Activated CD4-positive, CD25-positive, alpha-beta regulatory T cell treated with anti-CD3 and anti-CD28 coated beads, Interleukin-2, amount 50 U/mL, for 24 hours (primary cell): ENCODE data around the gene MOB3B.

Experiments
- ATAC-seq, 2 donors: fragments of 150-1000 bp; cut with Tn5 transposase; one replicate each; pipeline ENCODE4 v1.10.0; 2021; ENCODE audit warnings: mild to moderate bottlenecking in 1 of 2, moderate library complexity in 1 of 2

MOB3B gene

DNA sequence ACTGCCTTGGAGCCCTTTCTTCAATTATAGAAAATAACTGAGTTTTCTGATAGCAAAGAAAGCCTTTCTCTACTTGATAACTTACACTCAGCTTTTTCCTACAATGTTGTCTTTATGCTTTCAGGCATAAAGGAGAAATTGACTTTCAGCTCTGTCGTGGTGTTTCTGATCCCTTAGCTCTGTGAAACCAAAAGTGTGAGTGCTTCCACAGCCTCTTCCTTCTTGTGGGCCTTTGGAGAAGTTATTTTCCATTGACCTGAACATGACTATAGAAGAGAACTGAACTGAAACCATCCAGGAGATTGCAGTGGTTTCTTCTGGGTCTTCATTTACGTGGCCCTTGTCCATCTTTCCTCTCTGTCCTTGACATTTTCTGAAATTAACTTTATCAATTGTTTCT is 173.2 kb downstream of the MOB3B start:
- ATAC-seq, result no peak

DNA sequence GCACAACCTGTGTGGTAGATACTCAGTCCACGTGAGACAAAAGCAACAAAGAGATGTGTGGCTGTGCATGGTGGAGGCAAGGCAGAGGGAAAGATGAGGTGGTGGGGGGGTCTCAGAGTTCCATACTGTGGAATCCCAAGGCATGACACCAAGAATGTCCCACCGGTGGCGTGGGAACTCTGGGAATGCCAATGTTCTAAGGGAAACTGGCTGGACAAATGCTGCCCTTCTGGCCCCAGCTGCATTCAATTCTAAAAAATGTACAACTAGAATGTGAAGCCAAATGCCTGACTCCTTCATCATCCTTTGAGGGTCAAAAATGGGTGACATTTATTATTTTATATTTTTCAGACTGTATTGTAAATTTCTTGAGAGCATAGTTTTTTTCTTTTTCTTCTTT is 174.4 kb downstream of the MOB3B start:
- ATAC-seq, result no peak

GRCh38 chr9:27353474-27354229 is 176.0 kb downstream of the MOB3B start:
- ATAC-seq, result peak in 1 of 2 donors; percentile 27

DNA sequence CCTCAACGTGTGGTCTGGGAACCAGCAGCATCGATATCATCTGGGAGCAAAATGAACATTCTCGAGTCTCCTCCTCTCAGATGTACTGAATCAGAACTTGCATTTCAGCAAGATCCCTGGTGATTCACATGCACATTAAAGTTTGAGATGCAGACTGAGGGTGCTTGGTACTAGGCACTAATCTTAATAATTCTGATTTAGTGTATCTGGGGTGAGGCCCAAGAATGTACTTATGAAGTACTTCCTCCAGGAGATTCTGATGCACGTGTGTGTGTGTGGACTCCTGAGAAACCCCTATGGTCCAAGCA is 176.5 kb downstream of the MOB3B start:
- ATAC-seq, result no peak

DNA sequence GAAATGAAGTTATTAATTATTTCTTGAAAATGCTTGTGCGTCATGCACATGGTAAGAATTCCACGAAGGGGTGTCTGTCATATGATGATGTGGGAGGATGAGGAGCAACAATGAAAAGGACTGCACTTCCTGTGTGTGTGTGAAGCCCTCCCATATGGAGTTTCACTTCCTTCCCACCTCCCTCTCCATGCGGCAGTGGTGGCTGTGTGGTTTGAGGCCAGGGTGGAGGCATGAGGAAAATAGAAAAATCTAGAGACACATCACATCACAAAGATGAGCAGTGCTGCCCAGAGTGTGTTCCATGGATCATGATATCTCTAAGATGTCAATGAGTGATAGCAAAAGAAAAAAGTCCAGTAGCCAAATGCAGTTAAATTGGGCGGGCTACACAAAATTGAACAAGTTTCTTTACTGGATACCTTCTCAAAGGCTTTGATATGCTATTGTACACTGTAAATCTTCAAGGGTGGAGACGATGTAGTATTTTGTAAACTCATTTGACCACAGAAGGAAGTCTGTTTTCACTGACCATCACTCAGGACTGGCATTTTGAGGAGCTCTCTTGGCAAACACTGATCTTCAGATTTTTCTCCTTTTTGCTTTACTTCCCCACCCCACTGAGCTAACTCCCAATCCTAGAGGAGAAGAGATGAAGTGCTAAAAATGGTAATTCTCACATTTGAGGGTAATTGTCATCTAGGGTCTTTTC is 177.0 kb downstream of the MOB3B start:
- peak in 1 of 2 donors; percentile 36 for ATAC-seq

GRCh38 chr9:27351438-27351837 is 178.2 kb downstream of the MOB3B start:
- no peak for ATAC-seq

DNA sequence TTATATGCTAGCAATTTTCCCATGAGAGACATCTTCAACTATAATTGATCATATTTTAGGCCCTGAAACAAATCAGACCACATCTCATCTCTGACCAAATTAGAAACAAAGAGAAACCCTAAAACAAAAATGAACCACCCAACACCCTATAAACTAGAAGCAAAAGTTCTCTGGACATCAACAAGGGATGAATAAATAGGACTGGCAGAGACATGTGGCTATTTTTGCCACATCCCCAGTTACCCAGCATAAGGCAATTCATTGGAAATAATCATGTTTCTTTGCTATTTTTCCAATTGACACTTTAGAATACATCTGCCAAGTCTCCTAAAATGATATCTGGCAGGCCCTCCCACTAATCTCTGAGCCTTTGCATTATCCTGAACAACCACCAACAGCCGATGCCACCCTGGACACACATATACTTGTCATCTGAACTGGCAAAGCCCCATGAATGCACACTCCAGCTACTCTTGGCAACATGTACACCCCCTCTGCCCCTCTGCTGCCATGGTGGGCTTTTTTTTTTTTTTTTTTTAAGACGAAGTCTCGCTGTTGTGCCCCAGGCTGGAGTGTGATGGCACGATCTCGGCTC is 179.1 kb downstream of the MOB3B start:
- ATAC-seq, result no peak

GRCh38 chr9:27349698-27350080 is 179.9 kb downstream of the MOB3B start:
- no peak for ATAC-seq

- no peak for ATAC-seq
Observed at GRCh38 chr9:27348785-27349697, 180.6 kb downstream of the MOB3B start.

DNA sequence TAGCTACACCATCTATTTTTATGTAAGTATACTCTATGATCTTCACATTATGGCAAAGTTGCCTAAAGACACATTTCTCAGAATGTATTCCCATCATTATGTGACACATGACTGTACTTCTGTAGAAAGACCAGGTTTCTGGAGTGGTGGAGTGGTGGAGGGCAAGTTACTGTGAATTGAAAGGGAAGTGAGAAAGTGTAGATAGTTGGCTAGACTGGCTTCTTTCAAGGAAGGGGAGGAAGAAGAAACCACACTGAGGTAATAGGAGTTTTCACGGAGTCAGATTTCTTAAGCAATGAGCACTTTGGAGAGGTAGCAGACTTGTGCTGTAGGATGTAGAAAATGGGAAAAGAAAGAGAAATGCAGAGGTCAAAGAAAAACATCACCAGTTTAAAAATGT is 181.7 kb downstream of the MOB3B start:
- no peak for ATAC-seq

DNA sequence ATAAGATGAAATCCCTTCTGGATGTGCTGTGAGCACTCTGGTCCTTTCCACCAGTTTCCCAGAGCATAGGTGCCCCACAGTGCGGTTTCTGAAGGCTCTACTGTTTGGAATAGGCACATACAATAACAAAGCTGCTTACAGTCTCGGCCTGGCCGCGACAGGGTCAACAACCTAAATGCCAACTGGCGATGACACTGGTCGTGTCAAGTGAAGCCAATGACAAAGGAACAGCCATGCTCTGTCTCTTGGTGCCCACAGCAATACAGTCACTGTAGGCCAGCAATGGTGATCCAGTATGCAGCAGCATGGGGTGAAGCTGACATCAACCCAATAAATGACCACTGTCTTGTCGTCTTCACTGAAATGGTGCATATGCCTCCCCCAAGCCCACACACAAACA is 184.8 kb downstream of the MOB3B start:
- no peak for ATAC-seq

DNA sequence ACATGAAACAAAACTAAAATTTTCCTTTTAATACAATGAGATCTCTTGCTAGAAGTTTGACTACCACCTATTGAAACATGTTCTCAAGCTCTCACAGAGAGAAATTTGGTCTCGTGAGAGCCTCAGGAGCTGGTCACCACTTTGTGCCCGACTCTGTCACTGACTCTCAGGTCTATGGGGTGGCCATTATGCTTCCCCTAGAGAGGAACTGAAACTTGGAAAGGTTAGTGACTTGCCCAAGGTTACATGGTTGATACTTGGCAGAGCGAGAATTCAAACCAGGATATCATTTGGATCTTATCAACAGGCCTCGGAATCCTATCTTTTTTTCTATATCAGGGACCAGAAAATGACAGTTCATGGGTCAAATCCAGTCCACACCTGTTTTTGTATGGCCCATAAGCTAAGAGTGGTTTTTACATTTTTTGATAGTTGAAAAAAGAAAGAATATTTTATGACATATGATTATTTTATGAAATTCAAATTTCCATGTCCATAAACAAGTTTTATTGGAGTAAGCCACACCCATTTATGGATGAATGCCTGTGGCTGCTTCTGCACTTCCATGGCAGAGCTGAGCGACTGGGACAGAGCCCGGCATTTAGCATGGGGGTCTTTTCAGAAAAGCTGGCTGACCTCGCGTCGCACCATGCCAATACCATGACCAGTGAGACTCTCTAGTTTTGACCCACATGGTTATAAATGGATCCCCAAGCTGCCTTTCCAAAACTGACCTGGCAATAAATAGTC is 187.9 kb downstream of the MOB3B start:
- ATAC-seq, result no peak

GRCh38 chr9:27340961-27341511 is 188.6 kb downstream of the MOB3B start:
- ATAC-seq, result no peak

- no peak for ATAC-seq
Observed at GRCh38 chr9:27340285-27340674, 189.3 kb downstream of the MOB3B start.

DNA sequence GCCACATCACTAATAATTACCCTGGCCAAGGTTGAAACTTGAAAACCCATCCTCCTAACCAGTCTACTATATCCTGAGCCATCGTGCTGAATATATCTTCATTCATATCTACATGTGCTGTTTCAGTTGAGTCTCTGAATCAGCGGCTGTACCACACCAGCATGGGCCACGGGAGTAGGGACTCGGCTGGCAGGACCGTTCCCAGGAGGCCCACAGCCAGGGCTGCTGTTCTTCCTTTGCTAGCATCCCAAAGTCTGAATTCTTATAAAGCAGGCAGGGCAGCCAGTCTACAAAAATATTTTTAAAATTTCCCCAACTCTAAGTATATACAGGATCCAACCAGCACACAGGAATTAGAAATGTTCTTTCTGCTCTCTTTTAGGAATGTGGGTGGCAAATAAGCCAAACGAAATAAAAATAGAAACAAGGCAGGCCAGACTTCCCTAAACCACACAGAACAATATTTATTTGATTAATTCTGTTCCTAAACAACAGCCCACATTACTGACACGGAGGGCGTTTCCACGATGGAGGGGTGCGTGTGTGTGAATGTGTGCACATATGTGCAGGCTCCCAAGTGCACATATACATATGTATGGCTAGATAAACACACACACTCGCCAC is 189.8 kb downstream of the MOB3B start:
- ATAC-seq, result no peak

- no peak for ATAC-seq
Observed at GRCh38 chr9:27338527-27338903, 191.1 kb downstream of the MOB3B start.

GRCh38 chr9:27337833-27338526 is 191.6 kb downstream of the MOB3B start:
- ATAC-seq, result no peak

DNA sequence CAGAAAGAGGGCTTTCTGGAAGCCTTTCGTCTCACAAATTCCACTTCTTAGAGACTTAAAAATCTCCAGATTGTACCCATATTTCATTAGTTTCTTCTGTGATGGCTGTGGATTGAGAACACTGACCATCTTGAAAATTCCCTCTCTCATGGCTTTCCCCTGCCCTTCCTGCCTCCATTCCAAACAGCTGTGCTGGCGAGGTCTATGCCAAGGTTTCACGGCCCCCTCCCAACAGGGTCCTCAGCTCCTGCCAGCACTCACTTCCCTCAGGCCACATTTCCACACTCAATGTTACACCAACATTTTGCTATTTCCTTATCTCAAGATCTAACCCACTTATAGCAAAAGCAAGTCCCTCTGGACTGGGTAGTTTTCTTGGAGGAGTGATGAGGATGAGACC is 192.4 kb downstream of the MOB3B start:
- ATAC-seq, result no peak

DNA sequence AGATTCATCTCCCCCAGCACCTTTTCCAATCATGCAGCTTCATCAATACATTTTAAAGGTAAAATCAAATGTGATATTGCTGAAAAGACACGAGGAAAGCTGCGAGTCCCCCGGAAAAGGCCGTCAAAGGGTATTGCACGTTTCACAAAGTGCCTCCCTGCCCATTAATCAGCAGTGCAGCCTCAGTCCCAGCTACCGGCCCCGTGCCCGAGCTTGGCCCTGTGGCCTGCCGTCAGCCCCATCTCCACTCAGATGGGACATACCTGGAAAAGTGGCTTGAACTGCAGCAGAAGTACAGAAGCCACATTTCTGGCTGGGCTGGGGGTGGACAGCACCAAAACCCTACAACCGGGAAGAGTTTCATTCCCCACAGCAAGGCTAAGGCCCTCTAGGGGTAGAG is 192.8 kb downstream of the MOB3B start:
- ATAC-seq, result no peak

DNA sequence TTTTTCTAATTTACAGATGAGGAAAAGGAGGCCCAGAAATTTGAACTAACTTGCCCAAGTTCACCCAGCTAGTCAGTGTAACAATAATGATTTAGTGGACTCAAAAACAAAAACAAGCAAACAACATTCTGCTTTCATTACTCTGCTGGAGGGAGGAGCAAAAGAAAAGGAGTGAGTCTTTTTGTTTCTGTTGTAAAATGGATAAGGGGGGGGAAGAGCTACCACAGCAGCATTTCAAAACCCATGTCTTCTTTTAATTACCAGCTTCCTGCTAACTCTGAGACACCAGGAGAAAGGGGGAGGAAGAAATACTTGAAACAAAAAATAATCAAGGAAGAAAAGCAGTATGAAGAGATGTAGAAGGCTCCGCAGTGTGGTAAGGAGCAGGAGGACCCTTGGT is 193.5 kb downstream of the MOB3B start:
- no peak for ATAC-seq

GRCh38 chr9:27335075-27335474 is 194.5 kb downstream of the MOB3B start:
- ATAC-seq, result no peak
